GM19240 (cell line): ENCODE results near the gene SLC25A13.
"Not testable (repeated sequence)": the region's sequence is repeated elsewhere in the genome, so short reads cannot be mapped to it uniquely, and the experiment has no call there.

ENCODE experiments used
- DNase-seq: peaks from one replicate; pipeline ENCODE4 v3.0.0; 2011; ENCODE audit warnings: low spot score; ENCODE audit not compliant: insufficient read length

SLC25A13 gene

DNA sequence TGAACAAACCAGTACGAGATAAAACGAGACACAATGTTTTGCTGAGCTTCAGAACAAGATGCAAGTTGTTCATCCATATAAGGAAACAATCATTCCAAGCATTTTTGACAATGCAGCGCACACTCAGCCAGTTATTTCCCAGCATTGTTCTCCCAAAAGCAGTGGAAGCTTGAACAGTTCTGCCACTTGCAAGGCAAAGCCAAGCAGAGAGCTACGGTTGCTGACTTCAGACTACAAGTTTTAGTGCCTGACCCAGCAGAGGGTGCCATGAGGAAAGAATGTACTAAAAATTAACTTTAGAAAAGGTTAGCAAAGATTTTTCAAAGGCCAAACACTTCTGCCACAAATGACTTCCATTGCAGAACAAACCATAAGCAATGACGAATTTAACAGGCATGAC is 152.5 kb downstream of the SLC25A13 start:
- DNase-seq, result no peak

GRCh38 chr7:96167424-96167823 is 154.5 kb downstream of the SLC25A13 start:
- no peak for DNase-seq

- no peak for DNase-seq
Observed at GRCh38 chr7:96161897-96162296, 160.0 kb downstream of the SLC25A13 start.

DNA sequence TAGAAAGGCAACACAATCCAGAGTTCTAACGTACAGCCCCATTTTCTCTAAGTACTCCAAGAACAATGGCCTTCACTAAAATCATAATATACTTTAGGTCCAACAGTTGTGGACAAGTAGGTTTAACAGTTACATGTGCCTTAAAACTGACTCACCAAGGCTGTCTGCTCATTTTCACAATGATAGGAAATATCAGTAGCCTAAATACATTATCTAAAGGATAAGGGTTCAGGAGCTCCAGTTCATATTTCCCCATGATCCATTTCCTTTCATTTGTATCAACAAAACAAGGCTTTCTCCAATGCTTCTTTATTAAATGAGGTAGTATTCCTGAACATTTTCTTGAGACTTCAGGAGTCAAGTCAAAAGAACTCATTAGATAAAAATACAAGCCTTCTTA is 164.0 kb downstream of the SLC25A13 start:
- no peak for DNase-seq

DNA sequence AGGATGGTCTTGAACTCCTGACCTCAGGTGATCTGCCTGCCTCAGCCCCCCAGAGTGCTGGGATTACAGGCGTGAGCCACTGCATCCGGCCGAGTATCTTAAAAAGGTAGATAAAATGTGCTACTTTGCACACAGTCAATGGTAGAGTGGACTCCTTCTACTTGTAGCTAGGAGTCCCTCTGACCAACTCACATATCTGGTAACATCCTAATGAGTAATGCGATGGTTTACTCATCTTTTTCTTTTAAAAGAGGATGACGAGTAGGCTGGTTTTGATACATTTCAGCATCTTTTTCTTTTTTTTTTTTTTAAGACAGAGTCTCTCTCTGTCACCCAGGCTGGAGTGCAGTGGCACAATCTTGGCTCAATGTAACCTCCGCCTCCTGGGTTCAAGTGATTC is 167.4 kb downstream of the SLC25A13 start:
- not testable (repeated sequence) for DNase-seq

- no peak for DNase-seq
Observed at GRCh38 chr7:96152706-96153105, 169.2 kb downstream of the SLC25A13 start.

GRCh38 chr7:96151889-96152288 is 170.0 kb downstream of the SLC25A13 start:
- DNase-seq, result no peak

- no peak for DNase-seq
Observed at GRCh38 chr7:96144260-96144526, 177.7 kb downstream of the SLC25A13 start.

DNA sequence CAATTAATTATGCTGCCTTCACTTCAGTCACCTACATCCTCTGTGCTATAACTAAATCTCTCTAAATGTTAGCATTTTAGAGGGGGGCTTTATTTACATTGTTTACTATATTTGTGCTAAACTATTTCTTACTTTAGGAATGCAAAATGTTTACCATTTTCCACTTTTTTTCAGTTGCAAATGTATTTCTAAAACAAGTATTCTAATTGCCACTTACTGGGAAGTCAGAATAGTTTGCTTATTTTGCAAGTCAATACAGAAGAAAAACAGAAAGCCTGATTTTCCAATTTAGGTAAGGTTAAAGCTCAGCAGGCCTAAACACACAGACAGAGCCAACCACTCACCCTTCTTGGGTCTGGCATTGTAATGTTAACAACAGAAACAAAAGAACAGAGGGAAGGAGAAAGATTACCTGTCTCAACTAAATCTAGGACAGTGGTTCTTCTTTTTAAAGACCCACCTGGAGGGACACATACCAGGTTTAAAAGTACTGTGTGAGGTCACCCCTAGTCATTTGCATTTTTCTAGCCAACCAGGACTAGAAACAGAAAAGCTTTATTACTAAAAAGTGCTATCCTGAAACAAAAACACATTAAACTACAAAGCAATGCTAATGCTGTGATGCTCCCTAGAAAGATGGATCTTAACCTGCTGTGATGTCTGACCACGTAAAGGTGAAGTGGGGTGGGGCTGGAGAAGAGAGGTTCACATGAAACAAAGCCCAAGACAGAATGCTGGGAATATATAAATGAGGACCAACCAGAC is 178.2 kb downstream of the SLC25A13 start:
- DNase-seq, result no peak

- no peak for DNase-seq
Observed at GRCh38 chr7:96136600-96137239, 185.2 kb downstream of the SLC25A13 start.

GRCh38 chr7:96135241-96135640 is 186.7 kb downstream of the SLC25A13 start:
- DNase-seq, result no peak

GRCh38 chr7:96131525-96131924 is 190.4 kb downstream of the SLC25A13 start:
- DNase-seq, result no peak

GRCh38 chr7:96127746-96128145 is 194.2 kb downstream of the SLC25A13 start:
- DNase-seq, result no peak

DNA sequence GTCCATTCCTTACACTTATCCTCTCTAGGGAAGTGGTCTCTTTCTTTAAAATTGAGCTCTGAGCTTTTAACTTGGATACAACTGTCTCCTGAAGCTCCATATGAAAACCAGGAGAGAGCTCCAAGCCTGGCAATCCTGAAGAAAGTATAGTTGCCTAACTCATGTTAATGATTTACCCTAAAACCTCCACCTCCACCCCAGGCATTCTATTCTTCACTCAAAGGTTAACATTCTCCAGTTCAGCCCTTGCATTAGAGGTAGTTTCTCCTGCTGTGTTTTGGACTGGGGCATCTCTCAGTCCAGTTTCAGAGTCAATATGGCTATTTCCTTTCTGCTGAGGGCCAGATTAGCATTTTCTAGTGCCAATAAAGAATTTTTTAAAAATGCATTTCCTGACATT is 195.5 kb downstream of the SLC25A13 start:
- DNase-seq, result no peak

GRCh38 chr7:96122746-96123145 is 199.2 kb downstream of the SLC25A13 start:
- DNase-seq, result no peak

DNA sequence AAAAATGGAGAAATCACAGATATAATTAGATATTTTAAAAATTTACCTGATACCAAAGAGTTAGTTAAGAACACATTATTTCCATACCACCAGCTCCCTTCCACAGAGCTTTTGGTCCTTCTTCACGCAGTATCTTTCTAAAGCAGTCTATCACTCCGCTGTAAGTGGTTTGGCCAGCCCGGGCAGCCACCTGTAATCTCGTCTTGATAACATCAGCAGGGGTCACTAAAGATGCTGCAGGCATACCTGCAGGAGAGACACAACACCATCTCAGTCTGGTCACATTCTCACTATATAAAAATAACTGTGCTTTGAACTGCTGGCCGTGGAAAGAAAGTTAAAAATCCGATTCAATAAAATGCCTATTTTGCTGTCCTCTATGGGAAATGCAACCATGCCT is 200.1 kb downstream of the SLC25A13 start:
- DNase-seq, result no peak

DNA sequence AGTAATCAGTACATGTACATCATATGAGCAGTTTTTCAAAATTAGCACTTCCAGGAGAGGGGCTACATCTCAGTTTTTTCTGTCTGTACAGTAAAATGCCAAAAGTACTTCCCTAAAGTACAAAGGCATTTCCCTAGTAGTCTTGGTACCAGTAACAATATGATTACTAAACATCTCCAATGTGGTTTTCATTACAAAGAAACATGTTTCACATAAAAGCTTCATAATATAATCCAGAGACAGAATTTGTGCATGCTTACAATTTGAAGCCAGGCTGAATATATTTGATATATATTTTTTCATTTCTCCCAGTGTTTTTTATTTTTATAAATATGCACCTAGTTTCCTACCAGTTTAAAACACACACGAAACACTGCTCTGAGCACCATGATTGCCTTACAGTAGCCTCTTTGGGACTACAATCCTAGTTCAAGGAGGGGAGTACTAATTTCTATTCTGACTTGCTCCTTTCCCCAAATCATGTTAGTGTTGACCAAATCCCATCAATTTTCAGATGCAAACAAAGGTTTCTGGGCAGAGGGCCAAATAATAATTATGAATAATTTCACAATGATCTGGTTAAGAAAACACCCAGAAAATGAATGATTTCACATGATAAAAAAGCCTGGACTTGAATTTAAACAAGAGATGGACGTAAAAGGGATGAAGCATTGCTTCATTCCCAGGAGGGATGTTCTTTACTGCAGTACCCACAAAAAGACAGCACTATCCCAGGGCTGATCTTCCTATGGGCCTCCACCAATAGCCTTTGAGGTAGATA is 201.3 kb downstream of the SLC25A13 start:
- DNase-seq, result no peak

DNA sequence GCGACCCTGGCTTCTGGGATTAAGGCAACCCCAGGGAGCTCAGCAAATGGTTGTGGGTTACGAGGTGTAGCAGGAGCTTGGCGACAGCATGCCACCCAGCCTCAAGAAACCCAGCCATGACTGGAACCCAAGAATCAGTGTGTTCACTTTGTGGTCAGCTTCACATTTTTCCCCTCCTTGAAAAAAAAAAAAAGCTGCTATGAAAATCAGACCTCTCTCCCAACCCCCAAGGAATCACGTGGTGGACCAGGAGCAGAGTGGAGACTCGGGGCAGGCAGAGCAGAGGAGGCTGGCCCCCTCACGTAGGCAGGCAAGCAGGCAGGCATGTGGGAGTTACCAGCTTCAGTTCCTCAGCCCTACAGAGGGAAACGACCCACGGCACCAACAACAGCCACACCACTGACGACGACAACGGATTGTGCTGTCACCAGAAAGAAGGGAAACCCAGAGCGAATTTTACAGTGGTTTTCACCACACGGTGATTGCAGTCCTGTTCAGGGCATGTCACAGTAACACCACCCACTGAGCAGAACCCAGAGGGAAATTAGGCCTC is 203.4 kb downstream of the SLC25A13 start:
- DNase-seq, result no peak

DNA sequence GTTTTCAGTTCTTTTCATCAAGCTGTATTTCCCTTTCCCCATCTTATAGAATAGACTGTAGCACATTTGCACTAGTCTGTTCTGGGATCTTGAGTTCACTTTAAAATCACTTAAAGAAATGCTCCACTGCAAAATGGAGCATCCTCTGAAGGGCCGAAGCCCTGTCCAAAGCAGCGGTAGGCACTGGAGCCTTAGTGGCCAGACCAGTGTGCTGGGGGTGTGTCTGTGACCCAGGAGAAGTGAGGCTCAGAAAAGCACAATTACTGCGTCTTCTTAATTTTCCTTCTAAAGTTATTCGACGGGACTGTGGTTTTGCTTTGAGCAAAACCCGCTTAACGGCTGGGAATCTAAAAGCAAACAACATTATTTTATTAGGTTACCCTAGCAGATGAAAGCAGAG is 205.7 kb downstream of the SLC25A13 start:
- DNase-seq, result no peak

DNA sequence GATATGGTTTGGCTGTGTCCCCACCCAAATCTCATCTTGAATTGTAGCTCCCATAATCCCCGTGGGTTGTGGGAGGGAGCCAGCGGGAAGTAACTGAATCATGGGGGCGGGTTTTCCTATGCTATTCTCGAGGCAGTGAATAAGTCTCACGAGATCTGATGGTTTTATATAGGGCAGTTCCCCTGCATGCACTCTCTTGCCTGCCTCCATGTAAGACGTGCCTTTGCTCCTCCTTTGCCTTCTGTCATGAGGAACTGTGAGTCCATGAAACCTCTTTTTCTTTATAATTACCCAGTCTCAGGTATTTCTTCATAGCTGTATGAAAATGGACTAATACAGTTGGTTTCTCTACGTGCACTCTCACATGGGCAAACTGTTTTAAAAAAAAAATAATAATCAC is 207.7 kb downstream of the SLC25A13 start:
- no peak for DNase-seq

GRCh38 chr7:96111405-96111804 is 210.5 kb downstream of the SLC25A13 start:
- DNase-seq, result no peak

GRCh38 chr7:96104984-96105383 is 216.9 kb downstream of the SLC25A13 start:
- no peak for DNase-seq
